Measurements from ENCODE around the gene RHOBTB1. TPM values are rescaled to one million over a fixed set of nuclear protein-coding genes. Genes with fewer than 3 reads are reported as not detected.

Gene RHOBTB1, protein sequence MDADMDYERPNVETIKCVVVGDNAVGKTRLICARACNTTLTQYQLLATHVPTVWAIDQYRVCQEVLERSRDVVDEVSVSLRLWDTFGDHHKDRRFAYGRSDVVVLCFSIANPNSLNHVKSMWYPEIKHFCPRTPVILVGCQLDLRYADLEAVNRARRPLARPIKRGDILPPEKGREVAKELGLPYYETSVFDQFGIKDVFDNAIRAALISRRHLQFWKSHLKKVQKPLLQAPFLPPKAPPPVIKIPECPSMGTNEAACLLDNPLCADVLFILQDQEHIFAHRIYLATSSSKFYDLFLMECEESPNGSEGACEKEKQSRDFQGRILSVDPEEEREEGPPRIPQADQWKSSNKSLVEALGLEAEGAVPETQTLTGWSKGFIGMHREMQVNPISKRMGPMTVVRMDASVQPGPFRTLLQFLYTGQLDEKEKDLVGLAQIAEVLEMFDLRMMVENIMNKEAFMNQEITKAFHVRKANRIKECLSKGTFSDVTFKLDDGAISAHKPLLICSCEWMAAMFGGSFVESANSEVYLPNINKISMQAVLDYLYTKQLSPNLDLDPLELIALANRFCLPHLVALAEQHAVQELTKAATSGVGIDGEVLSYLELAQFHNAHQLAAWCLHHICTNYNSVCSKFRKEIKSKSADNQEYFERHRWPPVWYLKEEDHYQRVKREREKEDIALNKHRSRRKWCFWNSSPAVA
- 8.9 and 15.3 TPM in 2 replicates for total RNA-seq

DNA sequence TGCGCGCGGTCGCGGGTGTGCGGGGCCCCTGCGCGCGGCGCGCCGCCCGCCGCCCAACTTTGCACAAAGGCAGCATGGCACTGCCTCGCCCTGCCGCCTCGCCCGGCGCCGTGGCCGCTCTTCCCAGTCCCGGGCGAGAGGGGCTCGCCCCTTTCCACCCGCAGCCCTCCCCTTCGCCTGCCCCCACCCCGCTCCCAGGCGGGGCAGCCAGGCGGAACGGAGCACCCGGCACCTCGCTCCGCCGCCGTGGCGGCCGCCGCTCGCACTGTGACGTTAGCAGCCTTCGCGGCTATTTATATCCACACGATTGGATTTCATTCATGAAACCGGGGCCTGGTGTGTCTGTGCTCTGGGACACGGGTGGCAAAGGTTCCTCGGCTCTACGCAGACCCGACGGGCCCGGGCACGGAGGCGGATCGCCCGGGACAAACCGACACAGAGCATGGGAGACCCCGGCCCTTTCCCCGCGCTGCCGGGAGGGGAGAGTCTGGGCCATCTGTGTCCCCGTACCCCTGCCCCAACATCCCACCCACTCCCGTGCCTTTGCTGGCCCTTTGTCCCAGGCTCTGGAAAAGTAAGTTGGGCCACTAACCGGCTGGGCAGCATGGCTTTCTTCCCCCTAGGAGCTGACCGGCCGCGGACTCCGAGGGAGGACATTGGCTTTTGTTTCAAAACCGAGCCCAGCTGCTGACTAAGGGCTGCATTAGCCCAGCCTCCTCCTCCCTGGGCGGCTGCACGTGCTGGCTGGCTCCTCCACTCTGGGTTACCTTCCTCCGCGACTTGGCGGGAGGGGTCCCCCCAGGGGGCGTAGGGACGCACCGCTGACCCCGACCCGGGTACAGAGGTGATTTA is at the start of gene RHOBTB1:
Gene RHOBTB1, minus strand, starts transcription at position 128 of the 852 bp plus-strand sequence. CDS start 32,643 bp downstream, outside the sequence.

Other genes with a start within 250 kb of the RHOBTB1 start
- gene CDK1, start 165.7 kb downstream of the RHOBTB1 start, total RNA-seq, result 4.6 and 5.2 TPM in 2 replicates